Measurements from ENCODE around the gene TOR1AIP2. TPM values are rescaled to one million over a fixed set of nuclear protein-coding genes. Genes with fewer than 3 reads are reported as not detected.
"Not testable (repeated sequence)": the region's sequence is repeated elsewhere in the genome, so short reads cannot be mapped to it uniquely, and the experiment has no call there.

TOR1AIP2 gene
- total RNA-seq, 1 donor = 92.3 TPM

- no peak for TF ChIP-seq CTCF (IDR thresholded peaks at IDR 0.05; ENCODE audit: extremely low read depth, low read depth, low read length)
- H2AFZ ChIP-seq (ENCODE audit: low read length) = no peak overlapping the region
- H3K27me3 ChIP-seq (ENCODE audit: insufficient read depth, low read length) = no peaks in the 10 kb centered on the region
- no peak for DNase-seq (ENCODE audit: insufficient read length, low spot score, missing footprints)
- H3K4me3 ChIP-seq (ENCODE audit: insufficient read depth, low read length) = no peak overlapping the region
- H3K79me2 ChIP-seq (ENCODE audit: insufficient read depth, low read length) = no peaks in the 10 kb centered on the region
- no peak overlapping the region for H3K4me2 ChIP-seq (ENCODE audit: insufficient read depth, low read length)
- no peak overlapping the region for H3K27ac ChIP-seq (ENCODE audit: low read depth, low read length)
- no peaks in the 10 kb centered on the region for H3K9me3 ChIP-seq (ENCODE audit: low read depth, low read length)
- peaks cover 57% of the 10 kb centered on the region for H3K36me3 ChIP-seq (ENCODE audit: insufficient read depth, low read length)
- H4K20me1 ChIP-seq (ENCODE audit: insufficient read depth, low read length) = no peaks in the 10 kb centered on the region
- no peaks in the 10 kb centered on the region for H3K4me1 ChIP-seq (ENCODE audit: insufficient read depth, low read length)
These were observed 24.5 kb downstream of the TOR1AIP2 start for GRCh38 chr1:179853102-179853501.

GRCh38 chr1:179848233-179848632, 29.4 kb downstream of the TOR1AIP2 start:
- peaks cover 2% of the 10 kb centered on the region for H3K79me2 ChIP-seq (ENCODE audit: insufficient read depth, low read length)
- H3K4me1 ChIP-seq (ENCODE audit: insufficient read depth, low read length) = no peaks in the 10 kb centered on the region
- H3K4me2 ChIP-seq (ENCODE audit: insufficient read depth, low read length) = no peak overlapping the region
- TF ChIP-seq CTCF (IDR thresholded peaks at IDR 0.05; ENCODE audit: extremely low read depth, low read depth, low read length) = no peak
- H2AFZ ChIP-seq (ENCODE audit: low read length) = no peak overlapping the region
- H3K36me3 ChIP-seq (ENCODE audit: insufficient read depth, low read length) = peaks cover 59% of the 10 kb centered on the region
- H3K4me3 ChIP-seq (ENCODE audit: insufficient read depth, low read length) = no peak overlapping the region
- H3K9me3 ChIP-seq (ENCODE audit: low read depth, low read length) = no peaks in the 10 kb centered on the region
- no peaks in the 10 kb centered on the region for H4K20me1 ChIP-seq (ENCODE audit: insufficient read depth, low read length)
- no peak overlapping the region for H3K27ac ChIP-seq (ENCODE audit: low read depth, low read length)
- no peak for DNase-seq (ENCODE audit: insufficient read length, low spot score, missing footprints)
- H3K27me3 ChIP-seq (ENCODE audit: insufficient read depth, low read length) = no peaks in the 10 kb centered on the region

- Histone ChIP-seq H2AFZ (ENCODE audit: low read length) (no peak overlapping the region), H3K4me2 (ENCODE audit: insufficient read depth, low read length) (no peak overlapping the region), H3K4me1 (ENCODE audit: insufficient read depth, low read length) (peaks cover 6% of the 10 kb centered on the region), H4K20me1 (ENCODE audit: insufficient read depth, low read length) (no peaks in the 10 kb centered on the region), H3K27me3 (ENCODE audit: insufficient read depth, low read length) (no peaks in the 10 kb centered on the region), H3K27ac (ENCODE audit: low read depth, low read length) (no peak overlapping the region), H3K9me3 (ENCODE audit: low read depth, low read length) (no peaks in the 10 kb centered on the region), H3K36me3 (ENCODE audit: insufficient read depth, low read length) (peaks cover 7% of the 10 kb centered on the region), H3K79me2 (ENCODE audit: insufficient read depth, low read length) (peaks cover 2% of the 10 kb centered on the region), H3K4me3 (ENCODE audit: insufficient read depth, low read length) (no peak overlapping the region)
- DNase-seq (ENCODE audit: insufficient read length, low spot score, missing footprints) = no peak
- no peak for TF ChIP-seq CTCF (IDR thresholded peaks at IDR 0.05; ENCODE audit: extremely low read depth, low read depth, low read length)
These were observed 37.5 kb downstream of the TOR1AIP2 start for GRCh38 chr1:179840107-179840506.

GRCh38 chr1:179836686-179837445, 40.7 kb downstream of the TOR1AIP2 start:
- H3K79me2 ChIP-seq (ENCODE audit: insufficient read depth, low read length); H3K36me3 ChIP-seq (ENCODE audit: insufficient read depth, low read length); H3K4me3 ChIP-seq (ENCODE audit: insufficient read depth, low read length); H2AFZ ChIP-seq (ENCODE audit: low read length); H3K4me2 ChIP-seq (ENCODE audit: insufficient read depth, low read length); DNase-seq (ENCODE audit: insufficient read length, low spot score, missing footprints); H4K20me1 ChIP-seq (ENCODE audit: insufficient read depth, low read length); H3K27me3 ChIP-seq (ENCODE audit: insufficient read depth, low read length); H3K4me1 ChIP-seq (ENCODE audit: insufficient read depth, low read length); H3K27ac ChIP-seq (ENCODE audit: low read depth, low read length); H3K9me3 ChIP-seq (ENCODE audit: low read depth, low read length): not testable (repeated sequence)

Measured in osteoblast (primary cell).